AG10803 (cell line): ENCODE data around the gene CEP55.
"Not testable (repeated sequence)": the region's sequence is repeated elsewhere in the genome, so short reads cannot be mapped to it uniquely, and the experiment has no call there.

Experiments
- DNase-seq: peaks from one replicate; pipeline ENCODE4 v3.0.0; 2010; ENCODE audit warnings: low read depth
- H3K4me3 ChIP-seq: 2 replicates; pipeline ENCODE4 v1.5.1; 2011; ENCODE audit warnings: mild to moderate bottlenecking, low read length, control low read depth
- TF ChIP-seq, protein P1 (sequence below): conservative IDR thresholded peaks from 2 replicates; pipeline ENCODE4 v1.5.1; 2011; ENCODE audit warnings: mild to moderate bottlenecking, low read length, control low read depth, inconsistent platforms

Gene CEP55

DNA sequence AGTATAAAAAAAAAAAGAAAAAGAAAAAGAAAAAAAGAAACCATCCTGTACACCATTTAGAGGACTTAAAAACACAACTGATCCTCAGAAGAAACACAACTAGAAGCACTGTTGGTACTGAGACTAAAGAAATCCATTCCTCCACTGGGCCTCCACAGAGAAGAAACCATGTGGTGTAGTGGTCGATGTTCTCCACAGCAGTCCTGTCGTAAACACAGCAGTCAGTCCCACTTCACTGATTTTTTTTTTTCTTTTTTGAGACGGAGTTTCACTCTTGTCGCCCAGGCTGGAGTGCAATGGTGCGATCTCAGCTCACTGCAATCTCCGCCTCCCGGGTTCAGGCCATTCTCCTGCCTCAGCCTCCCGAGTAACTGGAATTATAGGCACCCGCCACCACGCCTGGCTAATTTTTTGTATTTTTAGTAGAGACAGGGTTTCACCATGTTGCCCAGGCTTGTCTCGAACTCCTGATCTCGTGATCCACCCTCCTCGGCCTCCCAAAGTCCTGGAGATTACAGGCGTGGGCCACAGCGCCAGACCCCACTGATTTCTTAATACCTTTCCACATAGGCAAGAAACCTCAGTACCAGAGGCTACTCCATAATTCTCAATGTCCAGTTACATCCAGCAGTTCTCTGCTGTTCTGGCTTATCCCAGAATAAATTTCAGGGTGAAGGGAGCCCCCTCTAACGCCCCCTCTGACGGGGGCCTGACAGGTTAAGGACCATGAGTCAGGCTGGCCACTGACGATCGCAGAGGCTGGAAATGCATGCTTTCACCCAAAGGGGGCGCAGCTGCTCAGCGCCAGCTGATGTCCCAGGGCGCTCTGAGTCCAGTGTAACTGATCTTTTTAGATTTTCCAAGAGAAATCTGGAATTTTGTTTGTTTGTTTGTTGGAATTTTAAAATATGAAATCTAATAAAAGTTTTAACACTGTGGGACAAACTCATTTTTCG lies 45.3 kb downstream of the CEP55 start:
- TF ChIP-seq, protein P1, sequence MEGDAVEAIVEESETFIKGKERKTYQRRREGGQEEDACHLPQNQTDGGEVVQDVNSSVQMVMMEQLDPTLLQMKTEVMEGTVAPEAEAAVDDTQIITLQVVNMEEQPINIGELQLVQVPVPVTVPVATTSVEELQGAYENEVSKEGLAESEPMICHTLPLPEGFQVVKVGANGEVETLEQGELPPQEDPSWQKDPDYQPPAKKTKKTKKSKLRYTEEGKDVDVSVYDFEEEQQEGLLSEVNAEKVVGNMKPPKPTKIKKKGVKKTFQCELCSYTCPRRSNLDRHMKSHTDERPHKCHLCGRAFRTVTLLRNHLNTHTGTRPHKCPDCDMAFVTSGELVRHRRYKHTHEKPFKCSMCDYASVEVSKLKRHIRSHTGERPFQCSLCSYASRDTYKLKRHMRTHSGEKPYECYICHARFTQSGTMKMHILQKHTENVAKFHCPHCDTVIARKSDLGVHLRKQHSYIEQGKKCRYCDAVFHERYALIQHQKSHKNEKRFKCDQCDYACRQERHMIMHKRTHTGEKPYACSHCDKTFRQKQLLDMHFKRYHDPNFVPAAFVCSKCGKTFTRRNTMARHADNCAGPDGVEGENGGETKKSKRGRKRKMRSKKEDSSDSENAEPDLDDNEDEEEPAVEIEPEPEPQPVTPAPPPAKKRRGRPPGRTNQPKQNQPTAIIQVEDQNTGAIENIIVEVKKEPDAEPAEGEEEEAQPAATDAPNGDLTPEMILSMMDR, result peak; percentile 86
- peak overlapping the region; percentile 34 for H3K4me3 ChIP-seq
- peak; percentile 29 for DNase-seq

DNA sequence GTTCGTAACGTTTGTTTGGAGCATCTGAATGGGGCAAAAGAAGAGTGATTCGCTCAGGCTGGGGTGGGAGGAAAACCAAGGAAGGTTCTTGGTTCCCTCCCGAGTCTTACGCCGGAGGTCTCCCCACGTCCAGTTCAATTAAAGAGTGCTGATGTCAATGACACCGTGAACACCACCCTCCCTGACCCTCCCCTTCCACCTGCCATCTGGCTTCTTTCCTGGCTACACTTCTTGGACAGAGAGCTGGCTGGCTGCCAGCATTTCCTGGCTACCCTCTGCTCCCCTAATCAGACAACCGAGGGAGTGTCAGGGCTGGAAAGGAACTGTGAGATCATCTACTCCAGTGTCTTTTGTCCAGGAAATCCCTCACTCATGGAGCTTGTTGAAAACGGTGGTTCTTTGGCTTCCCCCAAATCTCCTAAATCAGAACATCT lies 46.0 kb downstream of the CEP55 start:
- H3K4me3 ChIP-seq, result peak overlapping the region; percentile 34
- TF ChIP-seq, protein P1, result no peak
- DNase-seq, result peak; percentile 34

DNA sequence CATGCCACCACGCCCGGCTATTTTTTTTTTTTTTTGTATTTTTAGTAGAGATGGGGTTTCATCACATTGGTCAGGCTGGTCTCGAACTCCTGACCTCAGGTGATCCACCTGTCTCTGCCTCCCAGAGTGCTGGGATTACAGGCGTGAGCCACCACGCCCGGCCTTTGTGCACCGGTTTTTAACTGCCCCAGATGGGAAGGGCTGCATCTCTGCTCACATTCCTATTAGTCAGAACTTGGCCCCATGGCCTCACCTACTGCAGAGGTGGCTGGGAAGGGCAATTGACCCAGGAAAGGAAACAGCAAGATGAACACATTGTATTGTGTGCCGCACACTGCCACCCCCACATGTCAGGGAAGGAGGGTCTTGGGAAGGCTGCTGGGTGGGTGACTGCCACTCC lies 50.6 kb downstream of the CEP55 start:
- not testable (repeated sequence) for DNase-seq, H3K4me3 ChIP-seq

DNA sequence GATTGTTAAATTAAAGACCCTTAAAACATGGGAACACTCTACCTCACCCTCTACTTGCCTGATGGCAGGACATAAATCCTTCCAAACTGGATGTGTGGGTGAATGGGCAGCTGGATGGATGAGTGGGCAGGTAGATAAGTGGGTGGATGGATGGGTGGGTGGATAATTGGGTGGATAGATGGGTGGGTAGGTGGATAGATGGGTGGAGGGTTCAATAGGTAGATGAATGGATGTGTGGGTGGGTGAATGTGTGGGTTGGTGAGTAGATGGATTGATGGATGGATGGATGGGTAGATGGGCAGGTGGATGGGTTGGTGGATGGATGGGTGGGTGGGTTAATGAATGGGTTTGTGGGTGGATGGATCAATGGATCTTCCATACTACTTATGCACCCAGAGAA lies 51.1 kb downstream of the CEP55 start:
- no peak for DNase-seq
- TF ChIP-seq, protein P1, result no peak
- H3K4me3 ChIP-seq, result no peak overlapping the region

DNA sequence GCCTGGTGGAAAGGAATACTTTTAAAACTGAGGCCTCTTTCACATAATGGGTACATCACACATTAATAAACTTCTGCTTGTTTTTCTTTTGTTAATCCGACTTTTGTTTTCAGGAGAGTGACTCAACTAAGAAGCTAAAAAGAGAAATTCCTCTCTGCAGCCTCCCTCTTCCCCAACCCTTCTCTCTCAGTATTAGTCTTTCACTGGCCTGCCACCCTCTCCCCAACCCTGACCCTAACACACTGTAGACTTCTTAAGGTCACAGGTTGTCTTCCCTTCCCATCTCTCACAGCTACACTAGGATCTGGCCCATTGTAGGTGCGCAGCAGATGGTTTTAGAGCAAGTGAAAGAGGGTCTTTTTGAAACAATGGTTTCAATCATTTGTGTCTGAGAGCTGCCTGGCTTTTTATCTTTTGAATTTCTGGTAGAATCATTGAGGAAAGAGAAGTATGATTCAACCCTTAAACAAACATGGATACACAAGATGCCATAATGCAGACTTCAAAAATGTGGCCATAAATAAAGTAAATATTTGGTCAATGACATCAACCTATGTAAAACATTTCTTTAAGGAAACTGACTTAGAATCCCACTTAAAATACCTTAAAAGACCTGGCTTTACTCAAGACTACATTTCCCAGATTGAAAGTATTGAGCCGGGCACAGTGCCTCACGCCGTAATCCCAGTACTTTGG lies 52.1 kb downstream of the CEP55 start:
- TF ChIP-seq, protein P1, result no peak
- no peak for DNase-seq
- H3K4me3 ChIP-seq, result no peak overlapping the region

DNA sequence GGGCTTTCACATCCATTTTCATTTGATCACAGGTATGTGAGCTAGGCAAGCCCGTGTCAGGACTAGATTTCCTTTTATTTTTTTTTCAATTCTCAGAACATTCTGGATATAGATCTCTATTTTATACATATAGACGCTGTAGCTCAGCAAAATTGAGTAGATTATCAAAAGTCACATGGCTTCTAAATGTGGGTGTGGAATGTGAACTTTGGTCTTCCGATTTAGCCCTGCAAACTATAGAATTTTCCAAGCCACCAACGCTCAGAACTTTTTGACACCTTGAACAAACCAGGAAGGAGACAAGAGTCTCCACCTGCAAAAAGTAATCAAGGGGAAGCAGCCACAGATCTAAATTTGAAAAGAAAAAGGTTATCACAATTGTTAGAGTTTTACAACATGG lies 54.2 kb downstream of the CEP55 start:
- TF ChIP-seq, protein P1, result no peak
- no peak overlapping the region for H3K4me3 ChIP-seq
- no peak for DNase-seq

DNA sequence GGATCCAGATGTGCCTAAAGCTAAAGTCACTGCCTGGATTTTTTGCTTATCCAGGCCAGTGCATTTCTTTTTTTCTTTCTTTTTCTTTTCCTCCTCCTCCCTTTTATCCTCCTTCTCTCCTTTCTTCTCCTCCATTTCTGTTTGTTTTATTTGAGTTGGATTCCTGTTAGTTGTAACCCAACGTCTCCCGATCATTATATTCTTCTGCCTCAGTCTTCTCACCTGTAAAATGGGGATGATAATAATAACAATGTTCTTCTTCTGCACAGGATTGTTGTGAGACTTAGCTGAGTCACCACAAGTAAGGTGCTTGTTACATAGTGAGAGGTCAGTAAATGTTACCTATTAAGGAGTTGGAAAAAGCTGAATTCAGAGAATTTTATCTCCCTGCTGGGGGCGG lies 56.4 kb downstream of the CEP55 start:
- TF ChIP-seq, protein P1, result no peak
- no peak for DNase-seq
- no peak overlapping the region for H3K4me3 ChIP-seq
